Fibroblast of gingiva (primary cell): ENCODE measurements around the gene KIAA0825.
"Not testable (repeated sequence)": the region's sequence is repeated elsewhere in the genome, so short reads cannot be mapped to it uniquely, and the experiment has no call there.

Source experiments
- DNase-seq: peaks from one replicate; pipeline ENCODE4 v3.0.0-alpha.2; 2011; ENCODE audit warnings: low read depth

KIAA0825 gene

DNA sequence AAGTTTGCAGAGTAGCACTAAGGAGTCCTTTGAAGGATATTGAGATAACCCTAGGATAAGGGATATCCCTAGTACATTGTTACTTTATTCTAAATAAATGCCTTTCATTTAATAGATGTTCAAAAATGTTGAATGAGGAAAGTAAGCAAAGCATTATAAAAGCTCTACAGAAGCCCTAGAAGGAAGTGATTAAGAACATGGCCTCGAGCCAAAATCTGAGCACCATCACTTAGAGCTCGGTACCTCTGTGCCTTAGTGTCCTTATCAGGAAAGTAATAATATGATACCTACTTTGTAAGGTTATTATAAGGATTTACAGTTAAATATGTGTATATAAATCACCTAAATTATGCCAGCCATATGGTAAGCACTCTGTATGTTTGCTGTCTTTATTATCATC, 242.6 kb downstream of the KIAA0825 start:
- no peak for DNase-seq

DNA sequence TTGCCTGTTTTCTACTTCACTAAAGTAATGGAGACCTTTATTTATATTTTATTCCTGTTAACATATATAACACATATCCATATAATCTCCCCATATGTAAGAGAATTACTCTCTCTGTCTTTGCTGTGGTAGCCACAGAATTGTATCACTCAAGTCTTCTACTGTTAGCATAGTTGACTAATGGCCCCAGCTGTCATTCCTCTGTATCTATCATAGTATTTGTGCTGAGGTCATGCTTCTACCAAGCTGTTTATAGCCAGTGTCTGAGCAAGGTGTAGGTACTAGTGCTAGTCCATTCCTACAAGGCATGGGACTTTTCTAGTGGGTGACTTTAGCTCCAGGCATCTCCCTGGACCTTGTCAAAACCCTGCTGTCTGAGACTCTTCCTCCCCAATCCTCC, 244.1 kb downstream of the KIAA0825 start:
- DNase-seq, result no peak

GRCh38 chr5:94367900-94368299, 250.5 kb downstream of the KIAA0825 start:
- no peak for DNase-seq

GRCh38 chr5:94366811-94367210, 251.6 kb downstream of the KIAA0825 start:
- DNase-seq, result no peak

DNA sequence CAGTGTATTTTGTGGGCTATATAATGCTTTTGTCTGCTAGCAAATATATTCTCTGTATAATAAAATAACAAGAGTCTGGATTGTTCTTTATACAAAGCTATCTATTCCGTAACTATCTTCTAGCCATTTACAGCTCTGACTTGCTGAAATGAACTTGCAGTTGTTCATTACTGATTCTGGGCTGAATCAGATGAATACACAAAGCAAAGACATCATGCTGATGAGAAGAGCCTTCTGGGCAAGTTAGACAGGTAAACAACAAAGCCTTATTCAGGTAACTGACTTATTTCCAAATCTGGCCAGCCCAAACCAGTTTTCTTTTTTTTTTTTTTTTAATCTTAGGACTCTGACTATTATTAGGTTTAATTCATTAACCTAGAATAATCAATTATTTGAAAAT, 255.5 kb downstream of the KIAA0825 start:
- no peak for DNase-seq

- DNase-seq, result no peak
Measured at GRCh38 chr5:94361832-94362796, 256.3 kb downstream of the KIAA0825 start.

DNA sequence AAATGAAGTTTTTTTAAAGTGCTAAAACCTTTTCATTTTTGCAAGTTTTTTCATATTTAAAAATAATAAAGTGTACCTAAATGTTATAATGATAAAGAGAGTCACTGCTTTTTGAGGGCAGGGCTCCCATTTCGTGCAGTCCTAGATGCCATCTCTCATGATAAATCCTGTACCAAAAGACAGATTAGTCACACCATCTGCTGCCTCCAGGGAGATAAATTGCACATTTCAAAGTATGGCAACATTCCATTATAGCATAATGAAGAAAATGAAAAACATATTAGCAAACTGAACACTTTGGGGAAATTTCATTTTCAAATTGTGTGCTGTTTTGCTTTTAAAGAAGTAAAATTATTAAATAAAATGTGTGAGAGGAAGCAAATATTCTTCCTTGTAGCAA, 257.2 kb downstream of the KIAA0825 start:
- DNase-seq, result peak; percentile 64

DNA sequence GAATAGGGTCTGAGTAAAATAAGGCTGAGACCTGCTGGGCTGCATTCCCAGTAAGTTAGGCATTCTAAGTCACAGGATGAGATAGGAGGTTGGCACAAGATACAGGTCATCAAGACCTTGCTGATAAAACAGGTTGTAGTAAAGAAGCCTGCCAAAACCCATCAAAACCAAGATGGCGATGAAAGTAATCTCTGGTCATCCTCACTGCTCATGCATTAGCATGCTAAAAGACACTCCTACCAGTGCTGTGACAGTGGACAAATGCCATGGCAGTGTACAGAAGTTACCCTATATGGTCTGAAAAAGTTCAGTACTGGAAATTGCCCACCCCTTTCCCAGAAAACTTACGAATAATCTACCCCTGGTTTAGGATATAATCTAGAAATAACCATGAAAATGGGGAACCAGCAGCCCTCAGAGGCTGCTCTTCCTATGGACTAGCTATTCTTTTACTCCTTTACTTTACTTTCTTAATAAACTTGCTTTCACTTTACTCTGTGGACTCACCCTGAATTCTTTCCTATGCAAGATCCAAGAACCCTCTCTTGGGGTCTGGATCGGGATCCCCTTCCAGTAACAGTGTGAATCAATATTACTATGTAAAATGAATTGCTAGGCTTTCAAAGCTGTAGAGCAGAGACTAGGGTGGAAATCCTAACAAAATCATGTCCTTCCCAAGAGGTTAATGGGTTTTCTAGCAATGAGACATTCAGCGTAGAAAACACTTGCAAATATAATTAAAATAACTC, 257.8 kb downstream of the KIAA0825 start:
- DNase-seq, result no peak

DNA sequence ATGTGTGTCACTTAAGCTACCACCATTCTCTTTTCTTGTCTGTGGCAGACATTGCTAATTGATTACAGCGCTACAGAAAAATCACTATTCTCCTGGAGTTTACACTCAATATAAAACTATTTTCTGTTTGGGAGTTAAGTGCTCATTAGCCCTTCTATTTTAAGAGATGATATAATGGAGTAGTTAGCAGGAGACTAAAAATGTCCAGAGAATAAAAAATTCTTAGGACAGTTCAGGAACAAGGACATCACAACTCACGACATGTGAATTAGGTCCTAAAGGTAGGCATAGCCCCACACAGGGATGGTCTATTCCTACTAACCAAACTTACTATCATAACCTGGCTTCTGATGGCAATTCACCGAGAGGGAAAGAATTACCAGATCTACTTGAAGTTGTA, 258.5 kb downstream of the KIAA0825 start:
- no peak for DNase-seq

GRCh38 chr5:94355811-94356210, 262.6 kb downstream of the KIAA0825 start:
- DNase-seq, result no peak

DNA sequence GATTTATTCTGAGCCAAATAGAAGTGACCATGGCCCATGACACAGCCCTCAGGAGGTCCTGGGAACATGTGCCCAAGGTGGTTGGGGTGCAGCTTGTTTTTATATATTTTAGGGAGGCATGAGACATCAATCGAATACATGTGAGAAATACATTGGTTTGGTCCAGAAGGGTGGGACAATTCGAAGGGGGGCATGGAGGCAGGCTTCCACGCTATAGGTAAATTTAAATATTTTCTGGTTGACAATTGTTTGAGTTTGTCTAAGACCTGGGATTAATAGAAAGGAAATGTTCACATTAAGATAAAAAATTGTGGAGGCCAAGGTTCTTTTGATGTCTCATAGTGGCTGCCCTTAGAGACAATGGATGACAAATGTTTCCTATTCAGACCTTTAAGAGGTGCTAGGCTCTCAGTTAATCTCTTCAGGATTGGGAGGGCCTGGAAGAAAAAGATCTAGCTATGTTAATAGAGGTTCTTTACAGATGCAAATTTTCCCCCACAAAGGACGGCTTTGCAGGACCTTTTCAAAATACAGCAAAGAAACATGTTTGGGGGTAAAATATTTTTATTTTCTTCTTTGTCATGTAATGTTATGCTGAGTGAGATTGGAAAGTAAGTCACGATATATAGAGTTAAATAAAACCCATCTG, 263.4 kb downstream of the KIAA0825 start:
- DNase-seq, result not testable (repeated sequence)

DNA sequence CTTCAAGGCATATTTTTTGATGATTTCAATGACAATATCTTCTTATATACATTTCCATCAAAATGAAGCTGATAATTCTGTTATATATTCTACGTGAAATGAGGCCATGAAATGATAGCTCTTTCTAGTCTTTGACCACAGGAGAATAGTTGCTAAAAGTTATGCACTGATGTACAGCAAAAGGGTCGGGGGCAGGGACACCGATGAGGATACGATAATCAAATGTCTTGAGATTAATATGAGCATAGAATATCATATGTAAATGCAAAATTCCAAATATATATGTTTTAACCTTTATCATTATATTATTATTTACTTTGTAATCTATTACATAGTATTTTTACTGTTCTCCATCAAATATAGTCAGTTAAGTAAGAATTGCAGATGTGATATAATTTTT, 264.8 kb downstream of the KIAA0825 start:
- DNase-seq, result no peak

DNA sequence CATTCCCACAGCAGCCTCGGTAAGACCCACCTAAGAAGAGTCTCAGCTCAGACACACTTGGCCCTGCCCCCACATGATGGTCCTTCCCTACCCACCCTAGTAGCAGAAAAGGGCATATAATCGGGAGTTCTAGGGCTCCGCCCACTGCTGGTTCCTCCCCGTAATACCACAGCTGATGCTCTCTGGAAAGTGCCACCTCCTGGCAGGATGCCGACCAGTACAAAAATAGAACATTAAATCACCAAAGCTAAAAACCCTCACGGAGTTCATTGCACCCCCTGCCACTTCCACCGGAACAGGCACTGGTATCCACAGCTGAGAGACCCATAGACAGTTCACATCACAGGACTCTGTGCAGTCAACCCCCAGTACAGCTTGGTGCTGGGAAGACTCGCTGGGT, 271.3 kb downstream of the KIAA0825 start:
- DNase-seq, result no peak

DNA sequence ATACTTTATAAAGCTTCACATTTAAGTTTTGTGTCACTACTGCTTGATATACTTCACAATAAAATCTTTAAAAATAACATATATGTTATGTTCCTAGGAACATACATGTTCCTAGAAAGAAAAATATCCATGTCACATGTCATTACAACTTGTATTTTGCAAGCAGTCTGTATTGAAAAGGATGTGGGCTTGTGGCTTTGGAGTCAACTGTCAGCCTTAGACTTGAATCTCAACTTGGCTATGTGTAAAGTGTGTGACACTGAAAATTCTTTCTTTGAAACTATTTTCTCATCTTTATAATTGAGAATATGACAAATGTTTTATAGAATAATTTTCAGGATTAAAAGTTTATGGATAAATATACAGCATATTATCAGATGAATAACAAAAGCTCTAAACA, 273.1 kb downstream of the KIAA0825 start:
- no peak for DNase-seq

DNA sequence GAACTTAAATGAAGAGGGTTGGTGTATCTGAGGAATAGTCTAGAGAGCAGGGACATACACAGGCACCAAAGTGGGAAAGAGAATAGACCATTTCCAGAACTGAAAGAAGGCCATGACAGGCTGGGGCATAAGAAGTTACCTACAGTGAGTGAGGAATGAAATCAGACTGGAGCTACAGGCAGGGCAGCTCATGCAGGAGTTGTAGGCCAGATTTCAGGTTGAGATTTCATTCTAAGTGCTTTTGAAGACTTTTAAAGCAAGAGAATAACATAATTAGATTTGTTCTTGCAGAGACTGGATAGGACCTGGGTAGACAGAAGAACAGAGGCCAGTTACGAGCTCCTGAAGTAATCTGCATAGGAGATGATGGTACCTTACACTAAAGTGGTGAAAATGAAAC, 280.8 kb downstream of the KIAA0825 start:
- DNase-seq, result no peak

DNA sequence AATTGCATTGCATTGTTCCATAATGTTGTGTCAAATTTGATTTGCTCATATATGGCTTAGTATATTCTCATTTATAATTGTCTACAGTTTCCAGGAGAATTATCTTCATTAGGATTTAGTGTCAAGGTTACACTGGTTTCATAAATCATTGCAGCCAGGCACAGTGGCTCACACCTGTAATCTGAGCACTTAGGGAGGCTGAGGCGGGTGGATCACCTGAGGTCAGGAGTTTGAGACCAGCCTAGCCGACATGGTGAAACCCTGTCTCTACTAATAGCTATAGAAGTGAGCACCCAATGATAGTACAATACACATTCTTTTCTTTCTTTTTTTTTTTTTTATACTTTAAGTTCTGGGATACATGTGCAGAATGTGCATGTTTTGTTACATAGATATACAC, 282.5 kb downstream of the KIAA0825 start:
- no peak for DNase-seq

DNA sequence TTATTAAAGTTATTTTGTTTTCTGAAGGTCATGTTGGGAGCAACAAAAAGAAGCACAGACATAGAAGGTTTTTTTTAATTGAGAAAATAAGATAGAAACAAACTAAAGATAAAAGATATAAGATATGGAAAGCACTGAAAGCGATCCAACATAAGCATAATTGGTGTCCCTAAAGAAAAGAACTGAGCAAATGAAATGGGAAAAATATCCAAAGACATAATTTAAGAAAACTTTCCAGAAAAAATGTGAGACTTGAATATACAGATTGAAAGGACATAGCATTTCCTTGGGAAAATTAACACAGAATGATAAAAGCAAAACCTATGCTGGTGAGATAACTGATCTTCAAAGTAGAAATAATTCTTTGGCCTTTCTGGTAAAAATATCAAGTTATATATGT, 289.3 kb downstream of the KIAA0825 start:
- DNase-seq, result no peak

GRCh38 chr5:94326586-94326985, 291.8 kb downstream of the KIAA0825 start:
- DNase-seq, result no peak

- peak; percentile 23 for DNase-seq
Measured at GRCh38 chr5:94316916-94317838, 301.2 kb downstream of the KIAA0825 start.

- DNase-seq, result no peak
Measured at GRCh38 chr5:94314460-94315131, 303.8 kb downstream of the KIAA0825 start.

GRCh38 chr5:94313696-94314095, 304.7 kb downstream of the KIAA0825 start:
- DNase-seq, result no peak
